HuH-7.5 (cell line): ENCODE data around the gene PGRMC2.
"Not testable (repeated sequence)": the region's sequence is repeated elsewhere in the genome, so short reads cannot be mapped to it uniquely, and the experiment has no call there.

ENCODE experiments used
- DNase-seq: peaks from one replicate; pipeline ENCODE4 v3.0.0; 2011; ENCODE audit warnings: low spot score

PGRMC2 gene

GRCh38 chr4:128267745-128268144, 19.9 kb downstream of the PGRMC2 start:
- no peak for DNase-seq

GRCh38 chr4:128267171-128267570, 20.4 kb downstream of the PGRMC2 start:
- DNase-seq, result not testable (repeated sequence)

- DNase-seq, result not testable (repeated sequence)
Observed at GRCh38 chr4:128265550-128265949, 22.1 kb downstream of the PGRMC2 start.

GRCh38 chr4:128259889-128260288, 27.7 kb downstream of the PGRMC2 start:
- DNase-seq, result not testable (repeated sequence)

- not testable (repeated sequence) for DNase-seq
Observed at GRCh38 chr4:128258166-128258565, 29.4 kb downstream of the PGRMC2 start.

GRCh38 chr4:128256539-128256938, 31.1 kb downstream of the PGRMC2 start:
- DNase-seq, result no peak

- no peak for DNase-seq
Observed at GRCh38 chr4:128255906-128256305, 31.7 kb downstream of the PGRMC2 start.

- no peak for DNase-seq
Observed at GRCh38 chr4:128249787-128250668, 37.6 kb downstream of the PGRMC2 start.

- DNase-seq, result no peak
Observed at GRCh38 chr4:128247906-128248305, 39.7 kb downstream of the PGRMC2 start.

GRCh38 chr4:128245391-128245790, 42.2 kb downstream of the PGRMC2 start:
- not testable (repeated sequence) for DNase-seq

GRCh38 chr4:128244379-128244778, 43.2 kb downstream of the PGRMC2 start:
- no peak for DNase-seq

- DNase-seq, result no peak
Observed at GRCh38 chr4:128242601-128243000, 45.0 kb downstream of the PGRMC2 start.

GRCh38 chr4:128241981-128242380, 45.6 kb downstream of the PGRMC2 start:
- DNase-seq, result no peak

- DNase-seq, result no peak
Observed at GRCh38 chr4:128241425-128241913, 46.1 kb downstream of the PGRMC2 start.

GRCh38 chr4:128241019-128241418, 46.6 kb downstream of the PGRMC2 start:
- no peak for DNase-seq

- DNase-seq, result no peak
Observed at GRCh38 chr4:128234836-128235235, 52.8 kb downstream of the PGRMC2 start.

GRCh38 chr4:128232719-128233118, 54.9 kb downstream of the PGRMC2 start:
- no peak for DNase-seq

GRCh38 chr4:128228845-128229795, 58.5 kb downstream of the PGRMC2 start:
- DNase-seq, result no peak

GRCh38 chr4:128227991-128228571, 59.5 kb downstream of the PGRMC2 start:
- no peak for DNase-seq

GRCh38 chr4:128225148-128225547, 62.5 kb downstream of the PGRMC2 start:
- no peak for DNase-seq

- DNase-seq, result no peak
Observed at GRCh38 chr4:128221586-128221985, 66.0 kb downstream of the PGRMC2 start.
